NCI-H748 (cell line): ENCODE measurements around the gene PROCR.
A peak's percentile ranks its signal among the peaks of the same experiment; 100 is the strongest.
"Not testable (repeated sequence)": the region's sequence is repeated elsewhere in the genome, so short reads cannot be mapped to it uniquely, and the experiment has no call there.

ENCODE experiments used
- DNase-seq: peaks from one replicate; lab custom pipeline; 2025; ENCODE audit not compliant: unreplicated experiment; lab: John Stamatoyannopoulos, UW

The PROCR gene

DNA sequence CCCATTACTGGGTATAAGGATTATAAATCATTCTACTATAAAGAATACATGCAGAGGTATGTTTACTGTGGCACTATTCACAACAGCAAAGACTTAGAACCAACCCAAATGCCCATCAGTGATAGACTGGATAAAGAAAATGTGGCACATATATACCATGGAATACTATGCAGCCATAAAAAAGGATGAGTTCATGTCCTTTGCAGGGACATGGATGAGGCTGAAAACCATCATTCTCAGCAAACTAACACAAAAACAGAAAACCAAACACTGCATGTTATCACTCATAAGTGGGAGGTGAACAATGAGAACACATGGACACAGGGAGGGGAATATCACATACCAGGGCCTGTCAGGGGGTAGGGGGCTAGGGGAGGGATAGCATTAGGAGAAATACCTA lies 7.3 kb upstream of the PROCR start:
- not testable (repeated sequence) for DNase-seq

GRCh38 chr20:35165221-35166185 lies 6.4 kb upstream of the PROCR start:
- DNase-seq, result no peak

DNA sequence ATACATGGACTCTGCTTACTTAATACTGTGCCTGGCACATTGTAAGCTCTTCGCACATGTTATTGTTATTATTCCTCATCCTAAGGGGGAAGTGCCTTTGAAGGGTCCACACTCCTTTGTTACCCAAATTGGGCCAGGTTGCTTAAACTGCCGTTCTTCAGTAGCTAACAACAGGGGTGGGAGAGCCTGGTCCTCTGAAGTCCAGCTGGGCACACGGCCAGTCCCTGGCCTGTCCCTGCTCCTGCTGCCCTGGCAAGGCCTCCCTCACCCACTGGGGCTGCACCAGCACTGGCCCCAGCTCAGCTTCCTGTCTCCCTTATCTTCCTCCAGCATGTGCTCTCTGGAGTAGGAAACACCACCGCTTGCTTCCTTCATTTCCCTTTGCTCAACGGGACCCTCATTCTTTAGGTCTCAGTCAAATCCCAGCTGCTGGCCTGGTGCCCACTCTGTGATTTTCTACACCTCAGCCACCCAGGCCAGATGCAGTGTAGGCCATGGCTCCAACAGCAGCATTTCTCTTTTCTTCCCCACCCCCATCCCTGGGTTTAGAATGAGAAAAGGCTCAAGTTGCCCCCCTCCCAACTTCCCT lies 5.5 kb upstream of the PROCR start:
- no peak for DNase-seq

GRCh38 chr20:35167787-35168186 lies 4.1 kb upstream of the PROCR start:
- no peak for DNase-seq

GRCh38 chr20:35168701-35169409 lies 3.0 kb upstream of the PROCR start:
- DNase-seq, result not testable (repeated sequence)

- no peak for DNase-seq
These were observed 477 bp upstream of the PROCR start for GRCh38 chr20:35171438-35171752.

DNA sequence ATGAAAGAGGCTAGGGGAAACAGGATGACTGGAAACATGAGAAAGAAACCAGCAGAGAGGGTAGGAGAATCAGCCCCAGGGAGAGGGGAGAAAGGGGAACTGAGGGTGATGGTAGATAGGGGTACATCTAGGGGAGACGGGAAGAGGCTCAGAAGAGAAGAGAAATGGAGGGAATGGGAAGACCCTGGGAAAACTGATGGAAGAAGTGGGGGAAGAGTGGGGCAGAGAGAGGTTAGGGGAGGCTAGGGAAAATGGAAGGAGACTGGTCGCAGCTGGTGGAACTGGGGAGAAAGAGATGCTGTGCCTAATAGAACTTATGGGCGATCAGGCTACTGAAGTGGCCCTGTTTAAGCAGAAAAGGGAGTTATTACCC lies 548 bp downstream of the PROCR start:
- DNase-seq, result no peak

DNA sequence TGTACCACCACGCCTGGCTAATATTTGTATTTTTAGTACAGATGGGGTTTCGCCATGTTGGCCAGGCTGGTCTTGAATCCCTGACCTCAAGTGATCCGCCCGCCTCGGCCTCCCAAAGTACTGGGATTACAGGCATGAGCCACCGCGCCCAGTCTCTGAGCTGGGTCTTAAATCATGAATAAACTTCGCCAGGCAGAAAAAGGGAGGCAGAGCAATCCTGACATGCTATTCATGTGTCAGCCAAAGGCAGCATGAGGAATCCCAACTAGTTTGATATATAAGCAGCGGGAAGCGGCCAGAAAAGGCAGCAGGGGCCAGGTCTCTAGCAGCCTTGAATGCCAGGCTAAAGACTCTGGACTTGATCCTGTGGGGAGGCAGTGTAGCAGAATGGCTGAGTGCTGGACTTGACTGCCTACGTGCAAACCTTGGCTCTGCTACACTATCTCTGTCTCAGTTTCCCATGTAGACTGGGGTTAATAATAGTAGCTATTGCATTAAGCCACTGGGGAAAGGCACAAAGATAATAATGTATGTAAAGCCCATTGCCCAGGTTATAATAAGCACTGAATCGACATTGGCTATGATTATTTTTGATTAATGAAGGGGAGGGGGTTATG lies 1.8 kb downstream of the PROCR start:
- no peak for DNase-seq

GRCh38 chr20:35174458-35175216 lies 2.8 kb downstream of the PROCR start:
- DNase-seq, result no peak

DNA sequence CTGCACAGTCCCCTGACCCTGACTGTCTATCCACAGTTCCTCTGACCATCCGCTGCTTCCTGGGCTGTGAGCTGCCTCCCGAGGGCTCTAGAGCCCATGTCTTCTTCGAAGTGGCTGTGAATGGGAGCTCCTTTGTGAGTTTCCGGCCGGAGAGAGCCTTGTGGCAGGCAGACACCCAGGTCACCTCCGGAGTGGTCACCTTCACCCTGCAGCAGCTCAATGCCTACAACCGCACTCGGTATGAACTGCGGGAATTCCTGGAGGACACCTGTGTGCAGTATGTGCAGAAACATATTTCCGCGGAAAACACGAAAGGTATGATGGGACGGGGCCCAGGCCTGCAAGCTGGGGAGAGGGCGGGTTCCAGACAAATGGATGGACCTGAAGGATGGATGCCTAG lies 4.3 kb downstream of the PROCR start:
- no peak for DNase-seq

GRCh38 chr20:35179292-35180212 lies 7.7 kb downstream of the PROCR start:
- no peak for DNase-seq

DNA sequence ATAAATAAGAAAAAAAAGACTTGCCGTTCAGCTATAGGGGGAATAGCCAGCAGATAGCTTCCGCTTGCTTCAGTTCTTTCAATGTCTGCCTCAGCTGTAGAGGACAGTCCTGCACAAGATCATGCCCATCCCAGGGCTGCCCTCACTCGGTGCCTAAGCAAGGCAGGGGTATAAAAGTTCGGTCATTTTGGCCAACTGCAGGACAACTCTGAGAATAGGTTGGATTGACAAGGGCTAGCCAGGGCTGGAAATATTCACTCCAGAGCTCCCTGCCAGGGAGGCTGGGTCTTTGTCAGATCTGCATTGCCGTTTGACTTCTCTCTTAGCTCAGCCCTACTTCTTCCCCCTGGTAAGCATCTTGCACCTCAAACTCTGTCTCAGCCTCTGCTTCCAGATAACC lies 8.4 kb downstream of the PROCR start:
- no peak for DNase-seq

DNA sequence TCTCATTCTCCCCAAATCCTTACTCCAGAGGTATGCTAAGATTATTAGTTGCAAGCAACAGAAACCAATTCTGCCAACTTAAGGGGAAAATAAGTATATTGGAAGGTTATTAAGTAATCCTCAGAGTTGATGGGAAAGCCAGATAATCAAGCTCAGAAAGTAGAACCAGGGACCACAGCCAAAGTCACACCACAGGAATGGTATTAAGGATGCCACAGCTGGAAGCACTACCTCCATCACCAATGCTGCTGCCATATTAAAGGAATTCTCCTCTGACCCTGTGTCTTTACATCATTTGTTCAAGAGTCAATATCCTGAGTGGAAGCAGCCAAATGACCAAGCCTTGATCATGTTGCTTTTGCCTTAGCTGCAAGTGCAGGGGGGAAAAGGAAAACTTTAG lies 9.9 kb downstream of the PROCR start:
- DNase-seq, result no peak

DNA sequence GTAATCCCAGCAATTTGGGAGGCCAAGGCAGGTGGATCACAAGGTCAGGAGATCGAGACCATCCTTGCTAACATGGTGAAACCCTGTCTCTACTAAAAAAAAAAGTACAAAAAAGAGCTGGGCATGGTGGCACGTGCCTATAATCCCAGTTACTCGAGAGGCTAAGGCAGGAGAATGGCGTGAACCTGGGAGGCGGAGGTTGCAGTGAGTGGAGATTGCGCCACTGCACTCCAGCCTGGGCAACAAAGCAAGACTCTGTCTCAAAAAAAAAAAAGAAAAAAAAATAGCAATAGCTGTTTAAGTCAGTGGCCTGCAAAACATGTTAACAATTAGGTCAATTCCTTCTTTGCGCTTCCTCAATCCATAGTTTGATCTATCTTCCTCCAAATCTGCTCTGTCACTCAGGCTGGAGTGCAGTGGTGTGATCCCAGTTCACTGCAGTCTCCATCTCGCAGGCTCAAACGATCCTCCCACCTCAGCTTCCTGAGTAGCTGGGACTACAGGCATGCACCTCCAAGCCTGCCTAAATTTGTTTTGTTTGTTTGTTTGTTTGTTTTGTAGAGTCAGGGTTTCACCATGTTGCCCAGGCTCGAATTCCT lies 14.9 kb downstream of the PROCR start:
- not testable (repeated sequence) for DNase-seq

DNA sequence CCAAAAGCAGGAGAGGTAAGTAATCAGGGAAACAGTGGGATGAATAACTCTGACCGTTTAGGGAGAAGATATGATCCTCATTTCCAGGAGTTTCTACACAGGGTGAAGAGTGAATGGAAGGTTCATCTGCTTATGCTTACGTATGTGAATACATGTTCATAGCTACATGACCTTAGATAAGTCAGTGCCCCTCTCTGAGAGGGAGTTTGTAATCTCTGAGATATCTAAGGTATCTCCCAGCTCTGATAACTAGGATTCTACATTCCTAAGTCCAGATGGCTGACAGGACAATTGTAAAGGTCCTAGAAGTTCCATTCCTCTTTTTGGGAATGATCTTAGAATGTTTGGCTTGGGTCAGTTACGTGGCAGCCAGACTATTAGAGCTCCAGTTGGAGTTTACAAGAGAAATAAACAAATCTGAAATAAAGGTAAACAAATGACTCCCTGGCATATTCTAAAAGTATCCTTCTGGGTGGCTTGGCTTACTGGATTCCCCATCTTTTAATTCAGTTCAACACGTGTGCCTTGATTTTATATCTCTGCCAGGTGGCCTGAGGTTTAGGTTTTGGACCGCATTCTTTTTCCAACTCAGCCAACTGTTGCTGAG lies 15.8 kb downstream of the PROCR start:
- no peak for DNase-seq

DNA sequence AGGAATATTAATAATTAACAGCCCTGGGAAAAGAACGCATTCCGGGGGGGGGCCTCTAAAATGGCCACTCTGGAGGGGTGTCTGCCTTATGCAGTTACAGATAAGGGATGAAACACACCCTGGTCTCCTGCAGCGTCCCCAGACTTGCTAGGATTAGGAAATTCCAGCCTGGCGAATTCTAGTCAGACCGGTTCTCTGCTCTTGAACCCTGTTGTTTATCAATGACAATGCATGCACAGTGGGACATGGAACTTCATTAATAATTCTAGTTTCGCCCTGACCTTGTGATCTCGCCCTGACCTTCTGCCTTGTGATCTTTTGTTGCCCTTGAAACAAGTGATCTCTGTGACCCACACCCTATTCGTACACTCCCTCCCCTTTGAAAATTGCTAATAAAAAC lies 17.4 kb downstream of the PROCR start:
- DNase-seq, result peak; percentile 11

DNA sequence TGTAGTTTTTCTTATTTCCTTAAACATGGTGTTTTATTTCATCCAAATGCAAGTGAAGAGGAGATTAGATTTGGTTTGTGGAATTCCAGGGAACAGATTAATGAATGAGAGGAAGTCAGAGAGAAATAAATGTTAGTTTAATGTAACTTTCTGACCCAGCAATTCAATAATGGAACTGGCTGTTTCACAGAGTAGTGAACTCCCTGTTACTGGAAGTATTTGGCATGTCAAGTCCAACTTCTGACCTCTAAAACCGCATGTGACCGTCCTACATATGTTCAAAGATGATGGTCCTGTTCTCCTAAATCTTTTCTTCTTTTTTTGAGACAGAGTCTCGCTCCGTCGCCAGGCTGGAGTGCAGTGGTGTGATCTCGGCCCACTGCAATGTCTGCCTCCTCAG lies 18.7 kb downstream of the PROCR start:
- no peak for DNase-seq

DNA sequence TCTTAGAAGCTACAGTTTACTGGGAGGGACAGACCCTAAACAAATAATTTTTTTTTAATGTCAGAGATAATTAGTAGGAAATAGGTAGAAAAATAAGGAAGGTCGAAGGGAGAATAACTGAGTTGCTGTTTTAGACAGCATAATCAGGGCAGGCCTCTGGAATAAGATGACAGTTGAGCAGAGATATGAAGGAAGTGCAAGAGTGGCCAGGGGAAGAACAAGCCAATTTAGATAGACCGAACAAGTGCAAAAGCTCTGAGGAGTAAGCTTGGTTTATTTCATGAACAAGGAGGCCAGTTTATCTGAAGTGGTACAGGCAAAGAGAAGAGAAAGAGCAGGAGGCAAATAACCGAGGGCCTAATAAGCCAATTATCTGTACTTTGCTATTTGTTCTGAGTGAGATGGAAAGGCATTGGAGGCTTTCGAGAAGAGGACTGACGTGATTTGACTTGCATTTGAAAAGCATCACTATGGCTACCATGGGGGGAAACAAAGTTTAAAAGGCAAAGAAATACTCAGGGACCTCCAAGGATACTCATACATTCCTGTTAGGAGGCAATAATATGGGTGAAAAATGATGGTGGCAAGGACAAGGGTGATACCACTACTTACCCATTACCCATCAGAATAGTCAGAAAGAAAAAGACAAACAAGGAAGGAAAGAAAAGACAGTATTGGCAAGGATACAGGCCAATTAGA lies 19.7 kb downstream of the PROCR start:
- DNase-seq, result no peak
